ENCODE data around the gene STK39.

- TF ChIP-seq CTCF (IDR thresholded peaks at IDR 0.05; ENCODE audit: low read depth, low read length, poor library complexity, severe bottlenecking) (no peak), EZH2phosphoT487 (IDR thresholded peaks at IDR 0.05; ENCODE audit: borderline replicate concordance, low read length) (no peak)
Measured at GRCh38 chr2:168180914-168181313, 66.5 kb downstream of the STK39 start.
